IMR-90 (cell line): ENCODE measurements around the gene GMCL2. TPM values are rescaled to one million over a fixed set of nuclear protein-coding genes. Genes with fewer than 3 reads are reported as not detected.

Experiments used
- ATAC-seq: fragments of 200-7000 bp; cut with Tn5 transposase; 2 replicates; pipeline ENCODE4 v1.9.1; 2020; ENCODE audit warnings: low read depth, mild to moderate bottlenecking, moderate library complexity
- BruUV-seq: library from RNA; stranded (reverse); fragments of 400-500 nt; replicated peaks from 2 replicates; lab custom pipeline; 2021; lab: Mats Ljungman, UMichigan
- CTCF ChIA-PET: fragments of 300-600 bp; formaldehyde crosslinking; extraction: SDS; loops from one replicate; lab custom pipeline; 2021; ENCODE audit warnings: antibody characterized with exemption; lab: Yijun Ruan, JAX
- POLR2A ChIA-PET: fragments of 300-600 bp; sonication (Branson Sonifier 250); formaldehyde crosslinking; loops from one replicate; lab custom pipeline; 2022; ENCODE audit warnings: antibody characterized with exemption; ENCODE audit not compliant: unreplicated experiment; lab: Charles Lee
- DNase-seq: peaks from one replicate; pipeline ENCODE4 v3.0.0; 2013
- H2AFZ ChIP-seq: replicated peaks from 2 replicates; pipeline ENCODE3; 2013; ENCODE audit warnings: low read length, mild to moderate bottlenecking; ENCODE audit not compliant: poor library complexity
- H2AK5ac ChIP-seq: 2 replicates; pipeline ENCODE4 v1.6.1; 2013; ENCODE audit warnings: low read depth, low read length, inconsistent platforms
- H2AK9ac ChIP-seq: replicated peaks from 2 replicates; pipeline ENCODE3; 2013; ENCODE audit warnings: mild to moderate bottlenecking, low read depth, low read length, moderate library complexity; ENCODE audit not compliant: poor library complexity
- H2BK120ac ChIP-seq: 2 replicates; pipeline ENCODE4 v1.6.1; 2013; ENCODE audit warnings: low read depth, low read length, inconsistent platforms
- H2BK15ac ChIP-seq: 3 replicates; pipeline ENCODE4 v1.6.1; 2013; ENCODE audit warnings: low read depth, low read length, inconsistent platforms
- H2BK20ac ChIP-seq: 2 replicates; pipeline ENCODE4 v1.6.1; 2013; ENCODE audit warnings: low read depth, mild to moderate bottlenecking, inconsistent platforms, low read length, moderate library complexity
- H2BK5ac ChIP-seq: 2 replicates; pipeline ENCODE4 v1.6.1; 2013; ENCODE audit warnings: mild to moderate bottlenecking, low read depth, low read length, inconsistent platforms; ENCODE audit not compliant: poor library complexity, severe bottlenecking
- H3K14ac ChIP-seq: replicated peaks from 2 replicates; pipeline ENCODE4 v1.6.1; 2013; ENCODE audit warnings: low read depth, low read length, inconsistent platforms
- H3K18ac ChIP-seq: 2 replicates; pipeline ENCODE4 v1.6.1; 2013; ENCODE audit warnings: low read depth, low read length, control low read depth
- H3K23ac ChIP-seq: 2 replicates; pipeline ENCODE4 v1.6.1; 2013; ENCODE audit warnings: low read depth, low read length, inconsistent platforms
- H3K27ac ChIP-seq: 2 replicates; pipeline ENCODE4 v1.5.1; 2013; ENCODE audit warnings: mild to moderate bottlenecking, control low read depth, low read length; ENCODE audit not compliant: insufficient read depth
- H3K27me3 ChIP-seq: 2 replicates; pipeline ENCODE4 v1.6.1; 2013; ENCODE audit warnings: low read length; ENCODE audit not compliant: control insufficient read depth, insufficient read depth
- H3K36me3 ChIP-seq: 2 replicates; pipeline ENCODE4 v1.6.1; 2013; ENCODE audit warnings: low read length, mixed read lengths; ENCODE audit not compliant: control insufficient read depth, insufficient read depth
- H3K4ac ChIP-seq: 2 replicates; pipeline ENCODE4 v1.6.1; 2013; ENCODE audit warnings: low read depth, low read length, inconsistent platforms
- H3K4me1 ChIP-seq: 2 replicates; pipeline ENCODE4 v1.6.1; 2013; ENCODE audit warnings: low read length, mixed read lengths; ENCODE audit not compliant: control insufficient read depth, insufficient read depth
- H3K4me2 ChIP-seq: 2 replicates; pipeline ENCODE4 v1.6.1; 2013; ENCODE audit warnings: low read depth, mild to moderate bottlenecking, control low read depth, low read length, moderate library complexity
- H3K4me3 ChIP-seq: 2 replicates; pipeline ENCODE4 v1.5.1; 2013; ENCODE audit warnings: low read depth, mild to moderate bottlenecking, control low read depth, low read length, moderate library complexity; ENCODE audit not compliant: insufficient read depth
- H3K56ac ChIP-seq: 2 replicates; pipeline ENCODE4 v1.6.1; 2013; ENCODE audit warnings: low read length, inconsistent platforms; ENCODE audit not compliant: insufficient read depth; ENCODE audit errors: extremely low read depth
- H3K79me1 ChIP-seq, 2 experiments: 2 replicates each; pipeline ENCODE4 v1.6.1; 2013; ENCODE audit warnings: low read length in 2 of 2, inconsistent platforms in 1 of 2, low read depth in 1 of 2
- H3K9ac ChIP-seq: 2 replicates; pipeline ENCODE4 v1.6.1; 2013; ENCODE audit warnings: low read depth, low read length, control low read depth
- H3K9me1 ChIP-seq: 2 replicates; pipeline ENCODE4 v1.6.1; 2013; ENCODE audit warnings: low read length, inconsistent platforms; ENCODE audit not compliant: insufficient read depth
- H3K9me3 ChIP-seq: 2 replicates; pipeline ENCODE4 v1.6.1; 2013; ENCODE audit warnings: low read length; ENCODE audit not compliant: control insufficient read depth, insufficient read depth
- H4K20me1 ChIP-seq: 2 replicates; pipeline ENCODE4 v1.6.1; 2013; ENCODE audit warnings: low read length, inconsistent platforms; ENCODE audit not compliant: insufficient read depth
- H4K5ac ChIP-seq: 2 replicates; pipeline ENCODE4 v1.6.1; 2013; ENCODE audit warnings: mild to moderate bottlenecking, low read depth, low read length, control low read depth
- H4K8ac ChIP-seq, 2 experiments: 2 replicates each; pipeline ENCODE4 v1.6.1; 2013; ENCODE audit warnings: low read depth in 2 of 2, low read length in 2 of 2, control low read depth in 1 of 2, inconsistent platforms in 1 of 2
- H4K91ac ChIP-seq: 2 replicates; pipeline ENCODE4 v1.6.1; 2013; ENCODE audit warnings: low read depth, low read length, inconsistent platforms; ENCODE audit not compliant: insufficient read depth
- BHLHE40 ChIP-seq: fragments of 150-350 bp; IDR thresholded peaks from 2 replicates; pipeline ENCODE4 v1.6.1; 2016; ENCODE audit warnings: mild to moderate bottlenecking, low read depth, low read length
- CEBPB ChIP-seq: IDR thresholded peaks from 2 replicates; pipeline ENCODE4 v1.6.1; 2012; ENCODE audit warnings: low read depth, low read length, improper control_type of control experiment
- FOS ChIP-seq: fragments of 150-350 bp; IDR thresholded peaks from 2 replicates; pipeline ENCODE4 v1.6.1; 2016; ENCODE audit warnings: low read depth, low read length
- MAFK ChIP-seq: IDR thresholded peaks from 2 replicates; pipeline ENCODE4 v1.6.1; 2012; ENCODE audit warnings: low read depth, low read length, improper control_type of control experiment
- MAZ ChIP-seq: IDR thresholded peaks from 2 replicates; pipeline ENCODE4 v1.6.1; 2012; ENCODE audit warnings: low read depth, mild to moderate bottlenecking, low read length, improper control_type of control experiment, moderate library complexity, borderline replicate concordance
- MXI1 ChIP-seq: IDR thresholded peaks from 2 replicates; pipeline ENCODE4 v1.6.1; 2012; ENCODE audit warnings: low read depth, mild to moderate bottlenecking, low read length, moderate library complexity, borderline replicate concordance
- NFE2L2 ChIP-seq: fragments of 150-350 bp; IDR thresholded peaks from 2 replicates; pipeline ENCODE4 v1.6.1; 2016; ENCODE audit warnings: low read depth, mild to moderate bottlenecking, low read length
- POLR2A ChIP-seq: IDR thresholded peaks from 2 replicates; pipeline ENCODE4 v1.6.1; 2012; ENCODE audit warnings: mild to moderate bottlenecking, low read depth, low read length
- RAD21 ChIP-seq: IDR thresholded peaks from 2 replicates; pipeline ENCODE4 v1.6.1; 2012; ENCODE audit warnings: low read length, improper control_type of control experiment
- RCOR1 ChIP-seq: IDR thresholded peaks from 2 replicates; pipeline ENCODE4 v1.6.1; 2012; ENCODE audit warnings: mild to moderate bottlenecking, low read length, improper control_type of control experiment; ENCODE audit not compliant: insufficient replicate concordance
- RFX5 ChIP-seq: IDR thresholded peaks from 2 replicates; pipeline ENCODE4 v1.8.0; 2012; ENCODE audit warnings: low read depth, mild to moderate bottlenecking, low read length, moderate library complexity
- USF2 ChIP-seq: fragments of 150-350 bp; IDR thresholded peaks from 2 replicates; pipeline ENCODE4 v1.6.1; 2017; ENCODE audit warnings: mild to moderate bottlenecking, antibody characterized with exemption, low read length, low read depth
- WGBS, 2 experiments: methylation state at CpG; one replicate each; pipeline versions ENCODE4 v1.1.5 to v1.1.7; 2013; ENCODE audit warnings: missing lambda C conversion rate in 2 of 2; ENCODE audit not compliant: insufficient read length in 1 of 2; ENCODE audit errors: extremely low coverage in 2 of 2; 5-methylcytosine and 5-hydroxymethylcytosine counted together
- dilution Hi-C: fragments of 300-500 bp; cut with HindIII; formaldehyde crosslinking; loops from one replicate; pipeline ENCODE4 v1.14.3; 2018; ENCODE audit warnings: low sequenced_read_pairs; ENCODE audit not compliant: unreplicated experiment
- in situ Hi-C: fragments of 300-500 bp; cut with MboI; formaldehyde crosslinking; loops from 3 replicates; pipeline ENCODE4 v1.14.3; 2019; ENCODE audit warnings: low sequenced_read_pairs, inconsistent platforms, mixed read lengths
- intact Hi-C: fragments of 100-400 bp; cut with micrococcal nuclease; formaldehyde crosslinking; loops from 2 replicates; pipeline ENCODE4 v1.10.0; 2022
- polyA plus RNA-seq, 3 experiments: library from polyadenylated mRNA; depleted of rRNA; stranded (reverse); fragments of >200 nt; gene quantifications; 2 replicates each; pipeline ENCODE4 v1.2.3, GENCODE V29; 2012; ENCODE audit warnings: low replicate concordance in 1 of 3
- total RNA-seq: library from RNA; depleted of rRNA; stranded (reverse); fragments of >200 nt; gene quantifications from 2 replicates; pipeline ENCODE4 v1.2.3, GENCODE V29; 2012
- TF ChIP-seq, protein P1 (sequence below): fragments of 150-350 bp; IDR thresholded peaks from 2 replicates; pipeline ENCODE4 v1.6.1; 2016; ENCODE audit warnings: low read depth, mild to moderate bottlenecking, low read length, moderate library complexity, borderline replicate concordance

The GMCL2 gene
- total and polyA plus RNA-seq, 2 of the 4 experiments (the other 2 are of a cell fraction), result not detected

GRCh38 chr5:178209334-178210072, 22.3 kb upstream of the GMCL2 start:
- H4K20me1 ChIP-seq, result peaks cover 74% of the 10 kb centered on the region
- H3K79me1 ChIP-seq, result peaks cover 29 to 76% of the 10 kb centered on the region in 2 experiments
- intact Hi-C loops, result no loop called here
- peaks cover 26% of the 10 kb centered on the region for H3K9me1 ChIP-seq
- ATAC-seq, result no peak
- no peak overlapping the region for H3K4ac ChIP-seq
- H4K91ac ChIP-seq, result no peak overlapping the region
- H2AFZ ChIP-seq, result no peak overlapping the region
- no peak overlapping the region for H3K18ac ChIP-seq
- no peaks in the 10 kb centered on the region for H3K27me3 ChIP-seq
- no peak overlapping the region for H3K14ac ChIP-seq
- no peak overlapping the region for H3K4me3 ChIP-seq
- H2BK15ac ChIP-seq, result no peak overlapping the region
- H3K23ac ChIP-seq, result no peak overlapping the region
- no peaks in the 10 kb centered on the region for H3K9me3 ChIP-seq
- no peak overlapping the region for H2AK5ac ChIP-seq
- no peak overlapping the region for H2BK20ac ChIP-seq
- no peak overlapping the region for H4K8ac ChIP-seq
- no peak for DNase-seq
- H3K4me1 ChIP-seq, result peaks cover 7% of the 10 kb centered on the region
- ChIA-PET CTCF (no interaction called here), POLR2A (no interaction called here)
- no peak overlapping the region for H3K4me2 ChIP-seq
- dilution Hi-C loops, result no loop called here
- H2AK9ac ChIP-seq, result no peak overlapping the region
- no peak overlapping the region for H4K5ac ChIP-seq
- H2BK5ac ChIP-seq, result no peak overlapping the region
- no peak overlapping the region for H3K9ac ChIP-seq
- H3K56ac ChIP-seq, result no peak overlapping the region
- in situ Hi-C loops, result no loop called here
- no peak overlapping the region for H2BK120ac ChIP-seq
- peaks cover 76% of the 10 kb centered on the region for H3K36me3 ChIP-seq
- H3K27ac ChIP-seq, result no peak overlapping the region
- 85% methylated on average over 3 of the region's 8 CpGs; no CpG with 5 or more reads in 1 of the 2 experiments for WGBS, 2 experiments
- TF ChIP-seq POLR2A, result no peak
- TF ChIP-seq USF2, result no peak
- TF ChIP-seq FOS, result no peak
- TF ChIP-seq, protein P1, sequence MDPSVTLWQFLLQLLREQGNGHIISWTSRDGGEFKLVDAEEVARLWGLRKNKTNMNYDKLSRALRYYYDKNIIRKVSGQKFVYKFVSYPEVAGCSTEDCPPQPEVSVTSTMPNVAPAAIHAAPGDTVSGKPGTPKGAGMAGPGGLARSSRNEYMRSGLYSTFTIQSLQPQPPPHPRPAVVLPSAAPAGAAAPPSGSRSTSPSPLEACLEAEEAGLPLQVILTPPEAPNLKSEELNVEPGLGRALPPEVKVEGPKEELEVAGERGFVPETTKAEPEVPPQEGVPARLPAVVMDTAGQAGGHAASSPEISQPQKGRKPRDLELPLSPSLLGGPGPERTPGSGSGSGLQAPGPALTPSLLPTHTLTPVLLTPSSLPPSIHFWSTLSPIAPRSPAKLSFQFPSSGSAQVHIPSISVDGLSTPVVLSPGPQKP, result no peak
- no peak for TF ChIP-seq NFE2L2
- no peak for TF ChIP-seq BHLHE40
- TF ChIP-seq RCOR1, result no peak
- no peak for TF ChIP-seq MXI1
- no peak for TF ChIP-seq RFX5
- TF ChIP-seq MAFK, result no peak
- TF ChIP-seq CEBPB, result no peak
- TF ChIP-seq MAZ, result no peak
- TF ChIP-seq RAD21, result no peak
- BruUV-seq, result no TSS peak
